ENCODE measurements around the gene PSG11.
"Not testable (repeated sequence)": the region's sequence is repeated elsewhere in the genome, so short reads cannot be mapped to it uniquely, and the experiment has no call there.

GRCh38 chr19:43003634-43004033, 22.6 kb downstream of the PSG11 start:
- TF ChIP-seq GABPA (IDR thresholded peaks at IDR 0.05 in 1 of 2, conservative IDR thresholded peaks at IDR 0.05 in 1 of 2); RAD21 (IDR thresholded peaks at IDR 0.05); CTCF (IDR thresholded peaks at IDR 0.05; ENCODE audit: low read depth, low read length, missing input control); MAX (IDR thresholded peaks at IDR 0.05); TAF1 (conservative IDR thresholded peaks at IDR 0.05); SP1 (IDR thresholded peaks at IDR 0.05); REST (IDR thresholded peaks at IDR 0.05); JUND (IDR thresholded peaks at IDR 0.05); FOXA2 (IDR thresholded peaks at IDR 0.05); ATF3 (IDR thresholded peaks at IDR 0.05); YY1 (IDR thresholded peaks at IDR 0.05); FOXA1 (IDR thresholded peaks at IDR 0.05); HNF4A (conservative IDR thresholded peaks at IDR 0.05): not testable (repeated sequence)
